ENCODE results near the gene CEP170B. TPM values are rescaled to one million over a fixed set of nuclear protein-coding genes. Genes with fewer than 3 reads are reported as not detected.
"Not testable (repeated sequence)": the region's sequence is repeated elsewhere in the genome, so short reads cannot be mapped to it uniquely, and the experiment has no call there.

Gene CEP170B
- total RNA-seq, 1 donor from 2014 or later: 28.1 TPM

- no peak for ATAC-seq
Observed at GRCh38 chr14:104879201-104879982, 14.3 kb downstream of the CEP170B start.

- no peak for ATAC-seq
Observed at GRCh38 chr14:104879983-104880565, 15.0 kb downstream of the CEP170B start.

- ATAC-seq: no peak
Observed at GRCh38 chr14:104880584-104881210, 15.6 kb downstream of the CEP170B start.

GRCh38 chr14:104881369-104881979 is 16.4 kb downstream of the CEP170B start:
- ATAC-seq: no peak

- peak; percentile 86 for ATAC-seq
Observed at GRCh38 chr14:104882325-104882973, 17.4 kb downstream of the CEP170B start.

- ATAC-seq: no peak
Observed at GRCh38 chr14:104882991-104883660, 18.1 kb downstream of the CEP170B start.

- no peak for ATAC-seq
Observed at GRCh38 chr14:104883681-104884361, 18.8 kb downstream of the CEP170B start.

GRCh38 chr14:104884381-104884780 is 19.3 kb downstream of the CEP170B start:
- not testable (repeated sequence) for ATAC-seq

GRCh38 chr14:104885031-104885972 is 20.2 kb downstream of the CEP170B start:
- no peak for ATAC-seq

- ATAC-seq: no peak
Observed at GRCh38 chr14:104885973-104886689, 21.1 kb downstream of the CEP170B start.

- no peak for ATAC-seq
Observed at GRCh38 chr14:104886690-104887622, 21.9 kb downstream of the CEP170B start.

- no peak for ATAC-seq
Observed at GRCh38 chr14:104887623-104888488, 22.8 kb downstream of the CEP170B start.

- ATAC-seq: no peak
Observed at GRCh38 chr14:104888489-104889374, 23.7 kb downstream of the CEP170B start.

- ATAC-seq: no peak
Observed at GRCh38 chr14:104889375-104889757, 24.3 kb downstream of the CEP170B start.

GRCh38 chr14:104890292-104890691 is 25.2 kb downstream of the CEP170B start:
- not testable (repeated sequence) for ATAC-seq

- ATAC-seq: no peak
Observed at GRCh38 chr14:104891121-104891551, 26.1 kb downstream of the CEP170B start.

Measured in esophagus mucosa (tissue), 1 donor.